GM12878 (cell line): ENCODE data around the gene NRG3. TPM values are rescaled to one million over a fixed set of nuclear protein-coding genes. Genes with fewer than 3 reads are reported as not detected.

Experiments used
- ATAC-seq: fragments of 200-7000 bp; cut with Tn5 transposase; 3 replicates; pipeline ENCODE4 v1.9.1; 2020; ENCODE audit warnings: mild to moderate bottlenecking, moderate library complexity
- BruUV-seq: library from RNA; stranded (reverse); fragments of 400-500 nt; replicated peaks from 2 replicates; lab custom pipeline; 2021; lab: Mats Ljungman, UMichigan
- CTCF ChIA-PET: fragments of 300-600 bp; sonication (Branson Sonifier 250); formaldehyde crosslinking; extraction: SDS; loops from one replicate; lab custom pipeline; 2021; ENCODE audit warnings: inconsistent platforms; lab: Yijun Ruan, JAX
- POLR2A ChIA-PET: fragments of 350-600 bp; formaldehyde crosslinking; extraction: SDS; loops from one replicate; lab custom pipeline; 2021; ENCODE audit warnings: inconsistent platforms; lab: Charles Lee
- RAD21 ChIA-PET: fragments of 300-600 bp; sonication (Branson Sonifier 250); formaldehyde crosslinking; loops from one replicate; lab custom pipeline; 2023; ENCODE audit warnings: antibody characterized with exemption; ENCODE audit not compliant: unreplicated experiment; lab: Charles Lee
- SMC1A ChIA-PET: fragments of 300-600 bp; sonication (Branson Sonifier 250); formaldehyde crosslinking; loops from one replicate; lab custom pipeline; 2023; ENCODE audit not compliant: unreplicated experiment, uncharacterized antibody; lab: Charles Lee
- DNase-seq: peaks from one replicate; pipeline ENCODE4 v3.0.0-alpha.2; 2011; ENCODE audit warnings: low read depth, low spot score
- FAIRE-seq: peaks from 3 replicates; lab custom pipeline; 2011; peaks lifted over from hg19 to GRCh38; lab: Jason Lieb, UNC
- H2AFZ ChIP-seq: 2 replicates; pipeline ENCODE4 v1.6.0; 2011; ENCODE audit warnings: low read depth, low read length, control low read depth; ENCODE audit not compliant: control insufficient read depth
- H3K27ac ChIP-seq: 2 replicates; pipeline ENCODE4 v1.5.1; 2011; ENCODE audit warnings: control low read depth; ENCODE audit not compliant: control insufficient read depth, insufficient read depth
- H3K27me3 ChIP-seq, 2 experiments: replicated peaks in 1 of 2; 2 replicates each; pipeline versions ENCODE4 v1.6.0 to v1.6.1; 2011; ENCODE audit warnings: low read length in 1 of 2; ENCODE audit not compliant: control insufficient read depth in 2 of 2, insufficient read depth in 2 of 2
- H3K36me3 ChIP-seq, 2 experiments: 2 replicates each; pipeline ENCODE4 v1.5.1; 2011; ENCODE audit warnings: low read length in 1 of 2; ENCODE audit not compliant: control insufficient read depth in 2 of 2, insufficient read depth in 2 of 2
- H3K4me1 ChIP-seq: 2 replicates; pipeline ENCODE4 v1.6.1; 2011; ENCODE audit warnings: mild to moderate bottlenecking, low read length, moderate library complexity, mixed read lengths; ENCODE audit not compliant: control insufficient read depth, insufficient read depth
- H3K4me2 ChIP-seq: 2 replicates; pipeline ENCODE4 v1.6.0; 2011; ENCODE audit warnings: control low read depth; ENCODE audit not compliant: control insufficient read depth, insufficient read depth
- H3K4me3 ChIP-seq: fragments of 200-600 bp; sonication (generic); 2 replicates; pipeline ENCODE4 v1.5.1; 2016
- H3K79me2 ChIP-seq: 2 replicates; pipeline ENCODE4 v1.6.0; 2011; ENCODE audit warnings: low read length; ENCODE audit not compliant: control insufficient read depth, insufficient read depth
- H3K9ac ChIP-seq: 2 replicates; pipeline ENCODE4 v1.8.0; 2011; ENCODE audit warnings: low read length, control low read depth, mixed read lengths; ENCODE audit not compliant: control insufficient read depth, insufficient read depth
- H3K9me3 ChIP-seq: replicated peaks from 3 replicates; pipeline ENCODE4 v1.5.1; 2011; ENCODE audit warnings: mild to moderate bottlenecking, low read length; ENCODE audit not compliant: control insufficient read depth, insufficient read depth
- H4K20me1 ChIP-seq: 2 replicates; pipeline ENCODE4 v1.6.0; 2011; ENCODE audit not compliant: control insufficient read depth, insufficient read depth
- CBFB ChIP-seq: IDR thresholded peaks from 2 replicates; pipeline ENCODE4 v1.6.1; 2016; ENCODE audit warnings: antibody characterized with exemption, low read depth
- CREM ChIP-seq: IDR thresholded peaks from 2 replicates; pipeline ENCODE4 v1.6.1; 2014; ENCODE audit warnings: antibody characterized with exemption, low read depth
- DPF2 ChIP-seq: fragments of 450-650 bp; IDR thresholded peaks from 2 replicates; pipeline ENCODE4 v1.6.1; 2017; ENCODE audit warnings: mild to moderate bottlenecking
- HCFC1 ChIP-seq: fragments of 150-350 bp; IDR thresholded peaks from 2 replicates; pipeline ENCODE4 v1.6.1; 2014; ENCODE audit warnings: low read length
- JUNB ChIP-seq: IDR thresholded peaks from 2 replicates; pipeline ENCODE4 v1.6.1; 2016; ENCODE audit warnings: antibody characterized with exemption, mild to moderate bottlenecking
- MAX ChIP-seq: IDR thresholded peaks from 2 replicates; pipeline ENCODE4 v1.6.1; 2012; ENCODE audit warnings: low read depth, low read length, improper control_type of control experiment
- MXI1 ChIP-seq: fragments of 150-350 bp; IDR thresholded peaks from 2 replicates; pipeline ENCODE4 v1.6.1; 2011; ENCODE audit warnings: low read depth, mild to moderate bottlenecking, inconsistent platforms, low read length, improper control_type of control experiment
- RB1 ChIP-seq: fragments of 450-650 bp; formaldehyde crosslinking; IDR thresholded peaks from 2 replicates; pipeline ENCODE4 v1.6.1; 2017; ENCODE audit warnings: mild to moderate bottlenecking, borderline replicate concordance
- SREBF1 ChIP-seq: IDR thresholded peaks from 2 replicates; pipeline ENCODE4 v1.6.1; 2012; ENCODE audit warnings: mild to moderate bottlenecking, low read length
- SUZ12 ChIP-seq: fragments of 200-600 bp; sonication (generic); IDR thresholded peaks from one replicate; pipeline ENCODE4 v1.6.1; 2018; ENCODE audit warnings: antibody characterized with exemption, mild to moderate bottlenecking; ENCODE audit not compliant: unreplicated experiment
- WRNIP1 ChIP-seq: IDR thresholded peaks from 2 replicates; pipeline ENCODE4 v1.6.1; 2011; ENCODE audit warnings: low read depth, low read length, improper control_type of control experiment, borderline replicate concordance
- YY1 ChIP-seq: IDR thresholded peaks from 2 replicates; pipeline ENCODE4 v1.6.1; 2011; ENCODE audit warnings: low read depth, mild to moderate bottlenecking, low read length
- ZNF217 ChIP-seq: fragments of 450-650 bp; IDR thresholded peaks from 2 replicates; pipeline ENCODE4 v1.6.1; 2017; ENCODE audit warnings: antibody characterized with exemption, mild to moderate bottlenecking
- WGBS: methylation state at CpG from one replicate; pipeline ENCODE4 v1.1.6; 2016; ENCODE audit warnings: low lambda C conversion rate; ENCODE audit not compliant: insufficient replicate concordance, insufficient coverage; ENCODE audit errors: missing lambda C conversion rate; 5-methylcytosine and 5-hydroxymethylcytosine counted together
- in situ Hi-C: fragments of 300-500 bp; cut with MboI; formaldehyde crosslinking; loops from 9 replicates; pipeline ENCODE4 v1.14.3; 2018; ENCODE audit warnings: mixed read lengths
- intact Hi-C: fragments of 100-400 bp; cut with micrococcal nuclease; formaldehyde crosslinking; loops from one replicate; pipeline ENCODE4 v1.14.2; 2022; ENCODE audit not compliant: unreplicated experiment
- polyA plus RNA-seq, 11 experiments: library from polyadenylated mRNA; depleted of rRNA in 4 of 11; unstranded in 6 of 11; stranded (reverse) in 5 of 11; fragments of >200 nt; fragmentation: Nextera tagmentation in 4 of 11; fragmentation: Illumina TruSeq in 1 of 11; extraction: Ambion mirVana in 4 of 11; extraction: Trizol in 1 of 11; gene quantifications; 1 replicate in 1 of 11; 2 replicates in 10 of 11; pipeline versions ENCODE4 v1.2.1 to v1.2.3, GENCODE V29; 2011 to 2016; ENCODE audit warnings: inconsistent platforms in 2 of 11, missing spikeins in 2 of 11, low read depth in 1 of 11
- total RNA-seq, 4 experiments: library from RNA; depleted of rRNA in 3 of 4; stranded (reverse); fragments of >200 nt in 3 of 4; fragmentation: Illumina TruSeq in 1 of 4; extraction: Trizol in 1 of 4; gene quantifications; 2 replicates each; pipeline versions ENCODE4 v1.2.1 to v1.2.3, GENCODE V29; 2013 to 2021
- TF ChIP-seq, protein P1 (sequence below): fragments of 450-650 bp; IDR thresholded peaks from 2 replicates; pipeline ENCODE4 v1.6.1; 2014; ENCODE audit warnings: mild to moderate bottlenecking
- TF ChIP-seq, protein P2 (sequence below): fragments of 450-650 bp; formaldehyde crosslinking; IDR thresholded peaks from 2 replicates; pipeline ENCODE4 v1.4.0; 2020; ENCODE audit warnings: mild to moderate bottlenecking, moderate library complexity

NRG3 gene
- total and polyA plus RNA-seq, 10 of the 15 experiments (the other 5 are each of a cell fraction or from before 2014, with no cell fraction given): 0.03 to 0.41 (median 0.17) TPM; not detected in 3

DNA sequence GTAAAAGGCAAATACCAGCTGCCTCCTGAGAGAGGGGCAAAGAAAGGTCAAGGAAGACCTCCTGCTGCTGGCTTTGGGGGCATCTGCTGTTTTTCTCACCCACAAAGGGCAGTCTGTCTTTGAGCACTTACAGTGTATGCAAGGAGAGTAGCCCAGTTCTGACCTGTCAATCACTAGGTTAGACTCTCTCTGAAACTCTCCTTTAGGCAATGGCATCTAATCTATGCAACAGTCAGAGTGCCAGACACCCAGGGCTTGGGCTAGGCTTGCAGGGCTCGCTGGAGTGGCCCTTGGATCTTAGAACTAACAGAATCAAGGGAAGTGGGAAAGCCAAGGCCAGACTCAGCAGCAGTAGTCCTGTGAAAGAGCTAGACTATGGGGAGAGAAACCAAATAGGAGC is 522.9 kb downstream of the NRG3 start:
- Histone ChIP-seq H4K20me1 (no peaks in the 10 kb centered on the region), H3K27ac (no peak overlapping the region), H3K4me2 (no peak overlapping the region), H3K9me3 (no peaks in the 10 kb centered on the region), H3K9ac (no peak overlapping the region), H3K4me3 (no peak overlapping the region), H3K36me3 (no peaks in the 10 kb centered on the region), H3K79me2 (no peaks in the 10 kb centered on the region), H2AFZ (no peak overlapping the region), H3K4me1 (no peaks in the 10 kb centered on the region), H3K27me3 (no peaks in the 10 kb centered on the region)
- BruUV-seq: no TSS peak
- TF ChIP-seq WRNIP1: no peak
- in situ Hi-C loops: no loop called here
- ChIA-PET RAD21 (no interaction called here), SMC1A (no interaction called here), CTCF (no interaction called here), POLR2A (no interaction called here)
- WGBS: 0% methylated on average over 1 of the region's 1 CpG
- intact Hi-C loops: no loop called here
- FAIRE-seq (no peak), ATAC-seq (no peak), DNase-seq (no peak)

DNA sequence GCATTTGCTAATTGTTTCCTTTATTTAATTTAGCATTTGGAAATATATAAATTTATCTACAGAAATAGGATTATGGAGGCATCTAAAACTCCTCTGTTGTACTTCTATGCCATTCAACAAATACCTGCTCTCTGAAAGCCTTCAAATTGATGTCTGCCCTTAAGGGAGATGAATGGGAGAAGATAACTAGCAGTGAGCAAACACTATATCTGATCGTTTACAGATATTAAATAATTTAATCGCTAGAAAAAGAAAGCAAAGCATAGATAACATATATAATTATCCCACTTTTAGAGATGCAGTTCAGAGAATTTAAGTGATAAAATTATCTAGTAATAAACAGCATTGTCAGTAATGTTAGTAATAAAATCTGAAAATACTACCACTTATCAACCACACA is 524.9 kb downstream of the NRG3 start:
- ChIA-PET RAD21 (no interaction called here), POLR2A (no interaction called here), CTCF (interaction anchor here (1.1 kb wide), 1 partner anchor 13 kb away, joined by 3 read pairs; no protein-coding TSS in a partner anchor), SMC1A (interaction anchor here (0.5 kb wide), 1 partner anchor 671 kb away, joined by 3 read pairs; no protein-coding TSS in a partner anchor)
- intact Hi-C loops (no loop called here), in situ Hi-C loops (no loop called here)
- H3K9ac ChIP-seq: no peak overlapping the region
- no peaks in the 10 kb centered on the region for H3K27me3 ChIP-seq
- H3K4me1 ChIP-seq: no peaks in the 10 kb centered on the region
- ATAC-seq (no peak), DNase-seq (no peak), FAIRE-seq (no peak)
- WGBS: 48% methylated on average over 2 of the region's 2 CpGs
- no peak overlapping the region for H3K4me2 ChIP-seq
- no peak overlapping the region for H3K4me3 ChIP-seq
- no peak overlapping the region for H2AFZ ChIP-seq
- H3K36me3 ChIP-seq: no peaks in the 10 kb centered on the region
- no peaks in the 10 kb centered on the region for H3K79me2 ChIP-seq
- BruUV-seq: no TSS peak
- H4K20me1 ChIP-seq: no peaks in the 10 kb centered on the region
- no peak overlapping the region for H3K27ac ChIP-seq
- H3K9me3 ChIP-seq: no peaks in the 10 kb centered on the region
- TF ChIP-seq MAX: no peak
- TF ChIP-seq, protein P1, sequence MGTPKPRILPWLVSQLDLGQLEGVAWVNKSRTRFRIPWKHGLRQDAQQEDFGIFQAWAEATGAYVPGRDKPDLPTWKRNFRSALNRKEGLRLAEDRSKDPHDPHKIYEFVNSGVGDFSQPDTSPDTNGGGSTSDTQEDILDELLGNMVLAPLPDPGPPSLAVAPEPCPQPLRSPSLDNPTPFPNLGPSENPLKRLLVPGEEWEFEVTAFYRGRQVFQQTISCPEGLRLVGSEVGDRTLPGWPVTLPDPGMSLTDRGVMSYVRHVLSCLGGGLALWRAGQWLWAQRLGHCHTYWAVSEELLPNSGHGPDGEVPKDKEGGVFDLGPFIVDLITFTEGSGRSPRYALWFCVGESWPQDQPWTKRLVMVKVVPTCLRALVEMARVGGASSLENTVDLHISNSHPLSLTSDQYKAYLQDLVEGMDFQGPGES: no peak
- TF ChIP-seq ZNF217: no peak
- no peak for TF ChIP-seq RB1
- no peak for TF ChIP-seq HCFC1
- no peak for TF ChIP-seq JUNB
- no peak for TF ChIP-seq SUZ12
- no peak for TF ChIP-seq MXI1
- TF ChIP-seq SREBF1: no peak
- TF ChIP-seq DPF2: no peak
- TF ChIP-seq, protein P2, sequence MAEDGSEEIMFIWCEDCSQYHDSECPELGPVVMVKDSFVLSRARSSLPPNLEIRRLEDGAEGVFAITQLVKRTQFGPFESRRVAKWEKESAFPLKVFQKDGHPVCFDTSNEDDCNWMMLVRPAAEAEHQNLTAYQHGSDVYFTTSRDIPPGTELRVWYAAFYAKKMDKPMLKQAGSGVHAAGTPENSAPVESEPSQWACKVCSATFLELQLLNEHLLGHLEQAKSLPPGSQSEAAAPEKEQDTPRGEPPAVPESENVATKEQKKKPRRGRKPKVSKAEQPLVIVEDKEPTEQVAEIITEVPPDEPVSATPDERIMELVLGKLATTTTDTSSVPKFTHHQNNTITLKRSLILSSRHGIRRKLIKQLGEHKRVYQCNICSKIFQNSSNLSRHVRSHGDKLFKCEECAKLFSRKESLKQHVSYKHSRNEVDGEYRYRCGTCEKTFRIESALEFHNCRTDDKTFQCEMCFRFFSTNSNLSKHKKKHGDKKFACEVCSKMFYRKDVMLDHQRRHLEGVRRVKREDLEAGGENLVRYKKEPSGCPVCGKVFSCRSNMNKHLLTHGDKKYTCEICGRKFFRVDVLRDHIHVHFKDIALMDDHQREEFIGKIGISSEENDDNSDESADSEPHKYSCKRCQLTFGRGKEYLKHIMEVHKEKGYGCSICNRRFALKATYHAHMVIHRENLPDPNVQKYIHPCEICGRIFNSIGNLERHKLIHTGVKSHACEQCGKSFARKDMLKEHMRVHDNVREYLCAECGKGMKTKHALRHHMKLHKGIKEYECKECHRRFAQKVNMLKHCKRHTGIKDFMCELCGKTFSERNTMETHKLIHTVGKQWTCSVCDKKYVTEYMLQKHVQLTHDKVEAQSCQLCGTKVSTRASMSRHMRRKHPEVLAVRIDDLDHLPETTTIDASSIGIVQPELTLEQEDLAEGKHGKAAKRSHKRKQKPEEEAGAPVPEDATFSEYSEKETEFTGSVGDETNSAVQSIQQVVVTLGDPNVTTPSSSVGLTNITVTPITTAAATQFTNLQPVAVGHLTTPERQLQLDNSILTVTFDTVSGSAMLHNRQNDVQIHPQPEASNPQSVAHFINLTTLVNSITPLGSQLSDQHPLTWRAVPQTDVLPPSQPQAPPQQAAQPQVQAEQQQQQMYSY (CRISPR knock-in tag): no peak
- TF ChIP-seq CREM: no peak
- TF ChIP-seq CBFB: no peak
- no peak for TF ChIP-seq YY1
